DND-41 (cell line): ENCODE data around the gene ADK.

ENCODE experiments used
- CTCF ChIP-seq: IDR thresholded peaks from 2 replicates; pipeline ENCODE4 v1.5.1; 2012; ENCODE audit warnings: borderline replicate concordance, low read length, moderate library complexity, mild to moderate bottlenecking; ENCODE audit not compliant: poor library complexity, severe bottlenecking; ENCODE audit errors: extremely low read depth
- EZH2 ChIP-seq: IDR thresholded peaks from 3 replicates; pipeline ENCODE4 v1.6.1; 2012; ENCODE audit warnings: borderline replicate concordance, low read depth, mild to moderate bottlenecking, moderate library complexity, low read length, inconsistent platforms; ENCODE audit not compliant: severe bottlenecking

- no peak for TF ChIP-seq CTCF
- no peak for TF ChIP-seq EZH2
Measured at GRCh38 chr10:74628136-74628535, 477.1 kb downstream of the ADK start.
